HepG2 (cell line): Measurements from ENCODE around the gene TCOF1. TPM values are rescaled to one million over a fixed set of nuclear protein-coding genes. Genes with fewer than 3 reads are reported as not detected.
A peak's percentile ranks its signal among the peaks of the same experiment; 100 is the strongest.

Experiments
- ARID2 ChIP-seq: sonication (generic); formaldehyde crosslinking; IDR thresholded peaks from 2 replicates; pipeline ENCODE4 v1.8.1; 2022; ENCODE audit warnings: mild to moderate bottlenecking, missing genetic modification reagents, borderline replicate concordance
- ASH2L ChIP-seq: fragments of 300-600, 200-600 bp; sonication (generic); IDR thresholded peaks from 2 replicates; pipeline ENCODE4 v1.7.0; 2017; ENCODE audit warnings: low read depth, mild to moderate bottlenecking, moderate library complexity, mixed read lengths, low read length; ENCODE audit not compliant: insufficient read length
- CBX2 ChIP-seq, 2 experiments: fragments of 200-600 bp in 1 of 2; sonication (generic); formaldehyde crosslinking in 1 of 2; IDR thresholded peaks; 2 replicates each; pipeline versions ENCODE4 v1.7.0 to v1.8.1; 2018 to 2022; ENCODE audit warnings: low read depth in 2 of 2, low read length in 1 of 2, mild to moderate bottlenecking in 1 of 2, missing genetic modification reagents in 1 of 2
- CEBPG ChIP-seq: IDR thresholded peaks from 2 replicates; pipeline ENCODE4 v1.6.1; 2016
- CREB3 ChIP-seq: sonication (generic); formaldehyde crosslinking; IDR thresholded peaks from 2 replicates; pipeline ENCODE4 v1.5.0; 2020; ENCODE audit warnings: missing genetic modification reagents
- ERF ChIP-seq: IDR thresholded peaks from 2 replicates; pipeline ENCODE4 v1.6.1; 2018; ENCODE audit warnings: missing biosample characterization, missing genetic modification reagents
- JUN ChIP-seq: sonication (generic); formaldehyde crosslinking; IDR thresholded peaks from 2 replicates; pipeline ENCODE4 v1.4.0; 2020; ENCODE audit warnings: mild to moderate bottlenecking, missing genetic modification reagents
- JUND ChIP-seq: sonication (generic); formaldehyde crosslinking; IDR thresholded peaks from 2 replicates; pipeline ENCODE4 v1.8.0; 2022; ENCODE audit warnings: mild to moderate bottlenecking, missing genetic modification reagents
- POLR2AphosphoS2 ChIP-seq: IDR thresholded peaks from 2 replicates; pipeline ENCODE4 v1.6.1; 2011; ENCODE audit warnings: low read depth, low read length, improper control_type of control experiment
- SALL1 ChIP-seq: sonication (generic); formaldehyde crosslinking; IDR thresholded peaks from 2 replicates; pipeline ENCODE4 v1.8.0; 2022; ENCODE audit warnings: mild to moderate bottlenecking, missing genetic modification reagents
- SCMH1 ChIP-seq: sonication (generic); formaldehyde crosslinking; IDR thresholded peaks from 2 replicates; pipeline ENCODE4 v1.9.0; 2021; ENCODE audit warnings: missing genetic modification reagents, mild to moderate bottlenecking, borderline replicate concordance
- SPEN ChIP-seq: sonication (generic); formaldehyde crosslinking; IDR thresholded peaks from 2 replicates; pipeline ENCODE4 v1.5.1; 2020; ENCODE audit warnings: low read depth, mild to moderate bottlenecking, missing genetic modification reagents
- TOE1 ChIP-seq: sonication (generic); formaldehyde crosslinking; IDR thresholded peaks from 2 replicates; pipeline ENCODE4 v1.4.0; 2020; ENCODE audit warnings: mild to moderate bottlenecking, missing genetic modification reagents
- TRAFD1 ChIP-seq: sonication (generic); formaldehyde crosslinking; IDR thresholded peaks from 2 replicates; pipeline ENCODE4 v1.5.1; 2020; ENCODE audit warnings: missing genetic modification reagents, mild to moderate bottlenecking, borderline replicate concordance
- ZFP1 ChIP-seq: IDR thresholded peaks from 2 replicates; pipeline ENCODE4 v1.6.1; 2016
- ZFP82 ChIP-seq: sonication (generic); formaldehyde crosslinking; IDR thresholded peaks from 2 replicates; pipeline ENCODE4 v1.5.1; 2020; ENCODE audit warnings: mild to moderate bottlenecking, missing genetic modification reagents, borderline replicate concordance
- ZFX ChIP-seq: sonication (generic); formaldehyde crosslinking; IDR thresholded peaks from 2 replicates; pipeline ENCODE4 v1.4.0; 2020; ENCODE audit warnings: mild to moderate bottlenecking, low read depth, missing genetic modification reagents, moderate library complexity
- ZKSCAN1 ChIP-seq: fragments of 150-350 bp; IDR thresholded peaks from 2 replicates; pipeline ENCODE4 v1.6.1; 2014; ENCODE audit warnings: low read length
- ZNF124 ChIP-seq: sonication (generic); formaldehyde crosslinking; IDR thresholded peaks from 2 replicates; pipeline ENCODE4 v1.4.0; 2020; ENCODE audit warnings: missing genetic modification reagents
- ZNF253 ChIP-seq: sonication (generic); formaldehyde crosslinking; IDR thresholded peaks from 2 replicates; pipeline ENCODE4 v1.8.0; 2022; ENCODE audit warnings: mild to moderate bottlenecking, missing genetic modification reagents, borderline replicate concordance
- ZNF274 ChIP-seq: sonication (generic); formaldehyde crosslinking; IDR thresholded peaks from 2 replicates; pipeline ENCODE4 v1.5.1; 2020; ENCODE audit warnings: mild to moderate bottlenecking, missing genetic modification reagents
- ZNF619 ChIP-seq: sonication (generic); formaldehyde crosslinking; IDR thresholded peaks from 2 replicates; pipeline ENCODE4 v1.4.0; 2020; ENCODE audit warnings: mild to moderate bottlenecking, missing genetic modification reagents
- ZNF678 ChIP-seq: sonication (generic); formaldehyde crosslinking; IDR thresholded peaks from 2 replicates; pipeline ENCODE4 v1.4.0; 2020; ENCODE audit warnings: mild to moderate bottlenecking, missing genetic modification reagents
- ZNF747 ChIP-seq: sonication (generic); formaldehyde crosslinking; IDR thresholded peaks from 2 replicates; pipeline ENCODE4 v1.8.1; 2023; ENCODE audit warnings: missing genetic modification reagents, mild to moderate bottlenecking, borderline replicate concordance
- ZNF839 ChIP-seq: sonication (generic); formaldehyde crosslinking; IDR thresholded peaks from 2 replicates; pipeline ENCODE4 v1.4.0; 2020; ENCODE audit warnings: missing genetic modification reagents, mild to moderate bottlenecking, borderline replicate concordance
- polyA plus RNA-seq, 8 experiments: library from polyadenylated mRNA; depleted of rRNA in 3 of 8; stranded (reverse) in 7 of 8; unstranded in 1 of 8; fragments of >200 nt; fragmentation: Illumina TruSeq in 4 of 8; extraction: Trizol in 4 of 8; gene quantifications; 2 replicates each; pipeline versions ENCODE4 v1.2.1 to v1.2.3, GENCODE V29; 2011 to 2016; ENCODE audit warnings: low read depth in 4 of 8, missing spikeins in 1 of 8, mixed read lengths in 1 of 8; ENCODE audit not compliant: insufficient read depth in 1 of 8
- total RNA-seq, 5 experiments: library from RNA; depleted of rRNA; stranded (reverse); fragments of >200 nt; fragmentation: Illumina TruSeq; extraction: Trizol; gene quantifications; 2 replicates each; pipeline ENCODE4 v1.2.3, GENCODE V29; 2016; ENCODE audit warnings: low read depth in 1 of 5
- TF ChIP-seq, protein P1 (sequence below): sonication (generic); formaldehyde crosslinking; conservative IDR thresholded peaks from 2 replicates; pipeline ENCODE4 v1.5.0; 2020; ENCODE audit warnings: missing genetic modification reagents

Gene TCOF1
- total and polyA plus RNA-seq, 2 of the 13 experiments (the other 11 are each of a cell fraction or from before 2014, with no cell fraction given) = 10.1 to 41.6 TPM

GRCh38 chr5:150412319-150413175 is 55.0 kb downstream of the TCOF1 start, which contains the start of gene CD74 (continued):
- TF ChIP-seq CEBPG (CRISPR knock-in tag) (no peak), ZFX (CRISPR knock-in tag) (peak; percentile 45; the same call in 1 of the 2 replicates), SPEN (no peak), ARID2 (CRISPR knock-in tag) (no peak), ZKSCAN1 (no peak), SALL1 (CRISPR knock-in tag) (peak; percentile 37; the same call in 1 of the 2 replicates), ZNF678 (CRISPR knock-in tag) (no peak), JUND (no peak), CBX2 (IDR thresholded peaks at IDR 0.05; ENCODE audit: low read depth, low read length) (no peak), CBX2 (CRISPR knock-in tag; IDR thresholded peaks at IDR 0.05; ENCODE audit: low read depth) (no peak), JUN (no peak), ZNF747 (CRISPR knock-in tag) (no peak), ZNF839 (CRISPR knock-in tag) (no peak), ZFP1 (CRISPR knock-in tag) (no peak), ASH2L (peak; percentile 48), ZNF274 (CRISPR knock-in tag) (0 out of 2 replicates have a peak, but pooled peaks have one; percentile 55), ZFP82 (CRISPR knock-in tag) (no peak), ZNF619 (no peak), SCMH1 (CRISPR knock-in tag) (no peak), ZNF253 (CRISPR knock-in tag) (no peak), ERF (no peak), TRAFD1 (CRISPR knock-in tag) (no peak), ZNF124 (CRISPR knock-in tag) (0 out of 2 replicates have a peak, but pooled peaks have one; percentile 23), TOE1 (CRISPR knock-in tag) (no peak), POLR2AphosphoS2 (no peak), CREB3 (CRISPR knock-in tag) (no peak)
- TF ChIP-seq, protein P1, sequence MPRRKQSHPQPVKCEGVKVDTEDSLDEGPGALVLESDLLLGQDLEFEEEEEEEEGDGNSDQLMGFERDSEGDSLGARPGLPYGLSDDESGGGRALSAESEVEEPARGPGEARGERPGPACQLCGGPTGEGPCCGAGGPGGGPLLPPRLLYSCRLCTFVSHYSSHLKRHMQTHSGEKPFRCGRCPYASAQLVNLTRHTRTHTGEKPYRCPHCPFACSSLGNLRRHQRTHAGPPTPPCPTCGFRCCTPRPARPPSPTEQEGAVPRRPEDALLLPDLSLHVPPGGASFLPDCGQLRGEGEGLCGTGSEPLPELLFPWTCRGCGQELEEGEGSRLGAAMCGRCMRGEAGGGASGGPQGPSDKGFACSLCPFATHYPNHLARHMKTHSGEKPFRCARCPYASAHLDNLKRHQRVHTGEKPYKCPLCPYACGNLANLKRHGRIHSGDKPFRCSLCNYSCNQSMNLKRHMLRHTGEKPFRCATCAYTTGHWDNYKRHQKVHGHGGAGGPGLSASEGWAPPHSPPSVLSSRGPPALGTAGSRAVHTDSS (CRISPR knock-in tag) = no peak
